BJ (cell line): Measurements from ENCODE around the gene EDC4. TPM values are rescaled to one million over a fixed set of nuclear protein-coding genes. Genes with fewer than 3 reads are reported as not detected.
"Not testable (repeated sequence)": the region's sequence is repeated elsewhere in the genome, so short reads cannot be mapped to it uniquely, and the experiment has no call there.

ENCODE experiments used
- CTCF ChIA-PET: fragments of 350-600 bp; formaldehyde crosslinking; extraction: SDS; loops from one replicate; lab custom pipeline; 2021; ENCODE audit warnings: antibody characterized with exemption, inconsistent platforms; lab: Yijun Ruan, JAX
- POLR2A ChIA-PET: fragments of 300-600 bp; sonication (Branson Sonifier 250); formaldehyde crosslinking; extraction: SDS; loops from one replicate; lab custom pipeline; 2021; ENCODE audit warnings: antibody characterized with exemption; lab: Charles Lee
- DNase-seq: peaks from one replicate; pipeline ENCODE4 v3.0.0-alpha.2; 2011; ENCODE audit warnings: low read depth
- H3K27me3 ChIP-seq: 2 replicates; pipeline ENCODE4 v1.6.0; 2011; ENCODE audit warnings: low read length; ENCODE audit not compliant: control insufficient read depth, insufficient read depth
- H3K36me3 ChIP-seq: 2 replicates; pipeline ENCODE4 v1.5.1; 2011; ENCODE audit warnings: low read length; ENCODE audit not compliant: control insufficient read depth, insufficient read depth
- H3K4me3 ChIP-seq: 2 replicates; pipeline ENCODE4 v1.5.1; 2011; ENCODE audit warnings: low read depth, mild to moderate bottlenecking, control low read depth, low read length
- CTCF ChIP-seq: IDR thresholded peaks from 2 replicates; pipeline ENCODE4 v1.5.1; 2011; ENCODE audit warnings: low read depth, mild to moderate bottlenecking, control low read depth, inconsistent platforms, low read length, moderate library complexity; ENCODE audit not compliant: insufficient read depth
- polyA plus RNA-seq: library from polyadenylated mRNA; depleted of rRNA; stranded (reverse); fragments of >200 nt; gene quantifications from 2 replicates; pipeline ENCODE4 v1.2.3, GENCODE V29; 2011

Gene EDC4
- polyA plus RNA-seq, 1 experiment, result 27.4 TPM

GRCh38 chr16:67833030-67833414 lies 39.8 kb upstream of the EDC4 start:
- DNase-seq, result no peak
- TF ChIP-seq CTCF, result no peak
- CTCF ChIA-PET, result interaction anchor here (0.5 to 2.0 kb wide), 11 partner anchors 8 to 312 kb away, joined by 3 to 18 read pairs (median 5); partner anchors contain the start of gene NRN1L
- Histone ChIP-seq H3K36me3 (peaks cover 19% of the 10 kb centered on the region), H3K4me3 (peak overlapping the region; percentile 85), H3K27me3 (no peaks in the 10 kb centered on the region)
- POLR2A ChIA-PET, result no interaction called here

- TF ChIP-seq CTCF, result no peak
- no peaks in the 10 kb centered on the region for H3K27me3 ChIP-seq
- peak overlapping the region; percentile 85 for H3K4me3 ChIP-seq
- ChIA-PET POLR2A (interaction anchor here (0.5 to 0.8 kb wide), 4 partner anchors 11 to 271 kb away, joined by 3 to 5 read pairs (median 4); partner anchors contain the start of gene CTCF), CTCF (interaction anchor here (1.2 to 2.0 kb wide), 10 partner anchors 8 to 312 kb away, joined by 3 to 18 read pairs (median 5); partner anchors contain the start of gene NRN1L)
- peaks cover 19% of the 10 kb centered on the region for H3K36me3 ChIP-seq
- no peak for DNase-seq
These were observed 39.2 kb upstream of the EDC4 start for GRCh38 chr16:67833415-67834241.

GRCh38 chr16:67834242-67834614 lies 38.6 kb upstream of the EDC4 start:
- no peak for DNase-seq
- CTCF ChIA-PET, result interaction anchor here (1.2 to 2.0 kb wide), 6 partner anchors 7 to 313 kb away, joined by 3 to 18 read pairs (median 5); no protein-coding TSS in a partner anchor
- no peak for TF ChIP-seq CTCF
- POLR2A ChIA-PET, result interaction anchor here (0.5 to 0.8 kb wide), 4 partner anchors 11 to 272 kb away, joined by 3 to 5 read pairs (median 4); partner anchors contain the start of gene CTCF
- Histone ChIP-seq H3K27me3 (no peaks in the 10 kb centered on the region), H3K4me3 (peak overlapping the region; percentile 85; the same call in 1 of the 2 replicates), H3K36me3 (peaks cover 17% of the 10 kb centered on the region)

- H3K36me3 ChIP-seq, POLR2A ChIA-PET: not testable (repeated sequence)
These were observed 35.7 kb upstream of the EDC4 start for GRCh38 chr16:67837190-67837589.

GRCh38 chr16:67837811-67838210 lies 35.0 kb upstream of the EDC4 start:
- no peaks in the 10 kb centered on the region for H3K27me3 ChIP-seq
- POLR2A ChIA-PET, result no interaction called here
- no peak for TF ChIP-seq CTCF
- H3K36me3 ChIP-seq, result no peaks in the 10 kb centered on the region
- no peak overlapping the region for H3K4me3 ChIP-seq
- CTCF ChIA-PET, result interaction anchor here (0.7 to 1.0 kb wide), 2 partner anchors 21 to 98 kb away, joined by 3 to 6 read pairs; no protein-coding TSS in a partner anchor
- DNase-seq, result no peak

More at GRCh38 chr16:67837190-67837589, 35.7 kb upstream of the EDC4 start:
- not testable (repeated sequence) for H3K4me3 ChIP-seq, H3K27me3 ChIP-seq, DNase-seq
- CTCF ChIA-PET, result interaction anchor here (0.6 to 1.2 kb wide), 4 partner anchors 21 to 159 kb away, joined by 3 to 6 read pairs (median 4); no protein-coding TSS in a partner anchor
